Activated CD4-positive, alpha-beta T cell treated with anti-CD3 and anti-CD28 coated beads, Interleukin-10, Interleukin-2, amounts not matched to agents 100 ng/mL and 50 ng/mL, durations not matched to agents 16 hours and 8 hours (primary cell): Measurements from ENCODE around the gene MSL2.
"Not testable (repeated sequence)": the region's sequence is repeated elsewhere in the genome, so short reads cannot be mapped to it uniquely, and the experiment has no call there.

Source experiments
- DNase-seq: peaks from one replicate; pipeline ENCODE4 v3.0.0-alpha.2; 2020

Gene MSL2

GRCh38 chr3:136192831-136193230 lies 3.3 kb downstream of the MSL2 start:
- no peak for DNase-seq

- not testable (repeated sequence) for DNase-seq
Measured at GRCh38 chr3:136192195-136192594, 3.9 kb downstream of the MSL2 start.

- DNase-seq = no peak
Measured at GRCh38 chr3:136189859-136190617, 6.1 kb downstream of the MSL2 start.

GRCh38 chr3:136189043-136189442 lies 7.1 kb downstream of the MSL2 start:
- DNase-seq = no peak

- DNase-seq = no peak
Measured at GRCh38 chr3:136187868-136188267, 8.3 kb downstream of the MSL2 start.

GRCh38 chr3:136186846-136187245 lies 9.3 kb downstream of the MSL2 start:
- no peak for DNase-seq

- DNase-seq = peak; percentile 38
Measured at GRCh38 chr3:136186344-136186743, 9.8 kb downstream of the MSL2 start.

- no peak for DNase-seq
Measured at GRCh38 chr3:136184703-136185102, 11.4 kb downstream of the MSL2 start.

GRCh38 chr3:136181741-136182140 lies 14.4 kb downstream of the MSL2 start:
- no peak for DNase-seq

- DNase-seq = no peak
Measured at GRCh38 chr3:136177876-136178275, 18.3 kb downstream of the MSL2 start.

GRCh38 chr3:136173939-136174490 lies 22.1 kb downstream of the MSL2 start:
- DNase-seq = no peak

GRCh38 chr3:136171097-136171542 lies 25.0 kb downstream of the MSL2 start:
- DNase-seq = peak; percentile 54

GRCh38 chr3:136168236-136168635 lies 27.9 kb downstream of the MSL2 start:
- not testable (repeated sequence) for DNase-seq

GRCh38 chr3:136166507-136166906 lies 29.6 kb downstream of the MSL2 start:
- no peak for DNase-seq

GRCh38 chr3:136163607-136164006 lies 32.5 kb downstream of the MSL2 start:
- not testable (repeated sequence) for DNase-seq

GRCh38 chr3:136162322-136162721 lies 33.8 kb downstream of the MSL2 start:
- no peak for DNase-seq

- DNase-seq = no peak
Measured at GRCh38 chr3:136161516-136161915, 34.6 kb downstream of the MSL2 start.

GRCh38 chr3:136152963-136153362 lies 43.2 kb downstream of the MSL2 start:
- no peak for DNase-seq

GRCh38 chr3:136152176-136152843 lies 43.8 kb downstream of the MSL2 start:
- peak; percentile 31 for DNase-seq

- DNase-seq = no peak
Measured at GRCh38 chr3:136151219-136151618, 44.9 kb downstream of the MSL2 start.

- DNase-seq = peak; percentile 43
Measured at GRCh38 chr3:136149667-136150066, 46.5 kb downstream of the MSL2 start.

GRCh38 chr3:136146981-136147729 lies 49.0 kb downstream of the MSL2 start:
- DNase-seq = no peak

- DNase-seq = not testable (repeated sequence)
Measured at GRCh38 chr3:136144397-136144796, 51.7 kb downstream of the MSL2 start.
